OCI-LY7 (cell line): ENCODE measurements around the gene CLCN4. TPM values are rescaled to one million over a fixed set of nuclear protein-coding genes. Genes with fewer than 3 reads are reported as not detected.

Experiments
- BruUV-seq: library from RNA; stranded (reverse); fragments of 400-500 nt; replicated peaks from 2 replicates; lab custom pipeline; 2021; lab: Mats Ljungman, UMichigan
- CTCF ChIA-PET: fragments of 300-600 bp; sonication (Branson Sonifier 250); formaldehyde crosslinking; loops from one replicate; lab custom pipeline; 2022; ENCODE audit warnings: antibody characterized with exemption; ENCODE audit not compliant: unreplicated experiment; lab: Charles Lee
- POLR2A ChIA-PET: fragments of 300-600 bp; sonication (Branson Sonifier 250); formaldehyde crosslinking; loops from one replicate; lab custom pipeline; 2022; ENCODE audit warnings: antibody characterized with exemption; lab: Charles Lee
- DNase-seq: peaks from one replicate; pipeline ENCODE4 v3.0.0-alpha.2; 2015; ENCODE audit warnings: low spot score
- H2AFZ ChIP-seq: fragments of 200-600 bp; sonication (generic), shearing (Covaris generic); 2 replicates; pipeline ENCODE4 v1.6.1; 2014; ENCODE audit warnings: mild to moderate bottlenecking, antibody characterized with exemption, low read length, moderate library complexity
- H3K27ac ChIP-seq: fragments of 200-600 bp; sonication (generic); 2 replicates; pipeline ENCODE4 v1.5.1; 2014; ENCODE audit warnings: mixed run types, low read depth, mild to moderate bottlenecking, moderate library complexity, low read length, inconsistent platforms; ENCODE audit not compliant: poor library complexity, severe bottlenecking
- H3K36me3 ChIP-seq: fragments of 200-600 bp; sonication (generic); 2 replicates; pipeline ENCODE4 v1.6.1; 2014; ENCODE audit warnings: mild to moderate bottlenecking, antibody characterized with exemption, low read length, moderate library complexity, mixed read lengths; ENCODE audit not compliant: insufficient read depth
- H3K4me1 ChIP-seq: fragments of 200-600 bp; sonication (generic); 2 replicates; pipeline ENCODE4 v1.5.1; 2014; ENCODE audit warnings: mild to moderate bottlenecking, low read length; ENCODE audit not compliant: insufficient read depth, poor library complexity, severe bottlenecking
- H3K4me2 ChIP-seq: fragments of 200-600 bp; sonication (generic); 2 replicates; pipeline ENCODE4 v1.6.1; 2014; ENCODE audit warnings: mild to moderate bottlenecking, low read length
- H3K4me3 ChIP-seq: fragments of 200-600 bp; sonication (generic); 2 replicates; pipeline ENCODE4 v1.5.1; 2014; ENCODE audit warnings: mild to moderate bottlenecking, low read depth, low read length; ENCODE audit not compliant: poor library complexity, severe bottlenecking
- H3K79me2 ChIP-seq: fragments of 200-600 bp; sonication (generic); 2 replicates; pipeline ENCODE4 v1.6.1; 2016; ENCODE audit warnings: low read depth, mild to moderate bottlenecking, low read length, moderate library complexity, mixed read lengths; ENCODE audit not compliant: insufficient read depth
- H3K9me2 ChIP-seq: fragments of 200-600 bp; sonication (generic); 2 replicates; pipeline ENCODE4 v1.6.1; 2016; ENCODE audit warnings: mild to moderate bottlenecking, low read length, mixed read lengths; ENCODE audit not compliant: insufficient read depth
- H3K9me3 ChIP-seq: fragments of 200-600 bp; sonication (generic); 2 replicates; pipeline ENCODE4 v1.6.1; 2014; ENCODE audit warnings: mild to moderate bottlenecking, mixed run types, low read length, mixed read lengths
- H4K20me1 ChIP-seq: fragments of 200-600 bp; sonication (generic); 2 replicates; pipeline ENCODE4 v1.6.1; 2014; ENCODE audit warnings: mild to moderate bottlenecking, antibody characterized with exemption, low read length, moderate library complexity, mixed read lengths; ENCODE audit not compliant: insufficient read depth
- EZH2phosphoT487 ChIP-seq: fragments of 200-600 bp; sonication (generic); IDR thresholded peaks from 2 replicates; pipeline ENCODE4 v1.6.1; 2018; ENCODE audit warnings: low read depth, borderline replicate concordance, mild to moderate bottlenecking, mixed run types, antibody characterized with exemption, low read length, moderate library complexity, mixed read lengths
- intact Hi-C: fragments of 100-400 bp; cut with micrococcal nuclease; formaldehyde crosslinking; loops from one replicate; pipeline ENCODE4 v1.10.0; 2022; ENCODE audit not compliant: unreplicated experiment
- total RNA-seq, 2 experiments: library from RNA; depleted of rRNA in 1 of 2; stranded (reverse); fragments of >200 nt in 1 of 2; shearing (Covaris generic) in 1 of 2; gene quantifications; 2 replicates each; pipeline ENCODE4 v1.2.3, GENCODE V29; 2014 to 2022
- TF ChIP-seq, protein P1 (sequence below): fragments of 200-600 bp; sonication (generic); conservative IDR thresholded peaks from 2 replicates; pipeline ENCODE4 v1.5.1; 2014; ENCODE audit warnings: mild to moderate bottlenecking, antibody characterized with exemption, low read length, moderate library complexity, mixed read lengths

The CLCN4 gene
- total RNA-seq, 2 experiments from 2014 or later: 7.8 to 9.7 TPM

DNA sequence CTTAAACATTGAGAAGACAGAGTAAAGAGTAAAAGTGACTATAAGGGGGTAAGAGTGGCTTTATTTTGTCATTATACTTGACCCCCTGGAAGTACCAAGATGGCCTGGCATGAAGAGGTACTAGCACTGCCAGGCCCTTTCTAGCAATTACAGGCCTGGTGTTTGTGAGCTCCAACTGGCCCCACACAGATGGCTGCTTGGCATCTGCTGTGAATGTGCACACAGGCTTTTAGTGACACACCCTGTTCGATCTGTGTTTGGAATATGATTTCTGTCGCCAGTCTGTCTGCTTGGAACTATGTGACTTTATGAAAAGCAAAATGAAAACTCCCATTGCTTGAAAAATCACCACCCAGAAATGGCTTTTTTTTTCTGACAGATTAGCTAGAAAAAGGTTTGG is 123.3 kb downstream of the CLCN4 start:
- BruUV-seq: no TSS peak
- no peaks in the 10 kb centered on the region for H3K9me3 ChIP-seq
- POLR2A ChIA-PET: no interaction called here
- H3K79me2 ChIP-seq: no peaks in the 10 kb centered on the region
- no peak for DNase-seq
- no peaks in the 10 kb centered on the region for H3K36me3 ChIP-seq
- CTCF ChIA-PET: interaction anchor here (0.6 kb wide), 1 partner anchor 128 kb away, joined by 4 read pairs; no protein-coding TSS in a partner anchor
- no peak overlapping the region for H3K27ac ChIP-seq
- H3K4me1 ChIP-seq: no peaks in the 10 kb centered on the region
- TF ChIP-seq, protein P1, sequence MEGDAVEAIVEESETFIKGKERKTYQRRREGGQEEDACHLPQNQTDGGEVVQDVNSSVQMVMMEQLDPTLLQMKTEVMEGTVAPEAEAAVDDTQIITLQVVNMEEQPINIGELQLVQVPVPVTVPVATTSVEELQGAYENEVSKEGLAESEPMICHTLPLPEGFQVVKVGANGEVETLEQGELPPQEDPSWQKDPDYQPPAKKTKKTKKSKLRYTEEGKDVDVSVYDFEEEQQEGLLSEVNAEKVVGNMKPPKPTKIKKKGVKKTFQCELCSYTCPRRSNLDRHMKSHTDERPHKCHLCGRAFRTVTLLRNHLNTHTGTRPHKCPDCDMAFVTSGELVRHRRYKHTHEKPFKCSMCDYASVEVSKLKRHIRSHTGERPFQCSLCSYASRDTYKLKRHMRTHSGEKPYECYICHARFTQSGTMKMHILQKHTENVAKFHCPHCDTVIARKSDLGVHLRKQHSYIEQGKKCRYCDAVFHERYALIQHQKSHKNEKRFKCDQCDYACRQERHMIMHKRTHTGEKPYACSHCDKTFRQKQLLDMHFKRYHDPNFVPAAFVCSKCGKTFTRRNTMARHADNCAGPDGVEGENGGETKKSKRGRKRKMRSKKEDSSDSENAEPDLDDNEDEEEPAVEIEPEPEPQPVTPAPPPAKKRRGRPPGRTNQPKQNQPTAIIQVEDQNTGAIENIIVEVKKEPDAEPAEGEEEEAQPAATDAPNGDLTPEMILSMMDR: no peak
- TF ChIP-seq EZH2phosphoT487: no peak
- H4K20me1 ChIP-seq: no peaks in the 10 kb centered on the region
- no peak overlapping the region for H3K4me3 ChIP-seq
- intact Hi-C loops: no loop called here
- no peak overlapping the region for H3K4me2 ChIP-seq
- no peaks in the 10 kb centered on the region for H3K9me2 ChIP-seq
- no peak overlapping the region for H2AFZ ChIP-seq

DNA sequence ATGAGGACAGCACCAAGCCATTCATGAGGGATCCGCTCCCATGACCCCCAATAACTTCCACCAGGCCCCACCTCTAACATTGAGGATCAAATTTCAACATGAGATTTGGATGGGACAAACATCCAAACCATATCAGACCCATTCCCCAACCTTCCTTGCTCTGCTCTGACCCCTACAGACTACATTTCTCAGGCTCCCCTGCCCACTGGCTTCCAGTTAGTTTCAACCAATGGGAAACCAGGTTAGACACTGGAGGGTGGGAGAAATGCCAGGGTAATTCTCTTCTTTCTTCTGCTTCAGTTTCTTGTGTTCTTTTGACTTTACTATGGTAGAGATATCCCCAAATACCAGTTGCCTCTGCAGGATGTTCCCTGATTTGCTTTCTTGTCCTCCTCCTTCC is 125.7 kb downstream of the CLCN4 start:
- ChIA-PET CTCF (no interaction called here), POLR2A (no interaction called here)
- Histone ChIP-seq H3K9me3 (no peaks in the 10 kb centered on the region), H3K4me3 (no peak overlapping the region), H3K4me1 (no peaks in the 10 kb centered on the region), H3K27ac (no peak overlapping the region), H3K4me2 (no peak overlapping the region), H4K20me1 (no peaks in the 10 kb centered on the region), H3K36me3 (no peaks in the 10 kb centered on the region), H3K79me2 (no peaks in the 10 kb centered on the region), H2AFZ (no peak overlapping the region), H3K9me2 (no peaks in the 10 kb centered on the region)
- DNase-seq: no peak
- no TSS peak for BruUV-seq
- no peak for TF ChIP-seq EZH2phosphoT487
- TF ChIP-seq, protein P1: no peak
- intact Hi-C loops: no loop called here

DNA sequence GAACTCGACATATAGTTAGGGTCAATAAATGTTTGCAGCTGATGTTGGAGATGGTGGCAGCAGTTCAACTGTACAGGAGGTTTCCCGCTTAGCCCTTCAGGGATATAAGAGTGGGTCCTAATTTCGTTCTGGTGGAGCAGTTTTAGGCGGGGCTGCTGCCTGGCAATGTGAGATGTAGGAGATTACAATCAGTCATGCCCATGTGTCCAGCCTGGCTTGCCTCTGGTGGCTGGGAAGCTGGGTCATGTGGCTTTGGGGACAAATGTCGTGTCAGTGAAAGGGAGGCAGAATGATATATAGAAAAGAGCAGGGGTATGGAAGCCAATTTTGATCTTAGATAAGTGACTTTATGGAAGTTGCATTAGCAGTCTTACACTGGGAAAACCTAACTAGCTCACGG is 129.4 kb downstream of the CLCN4 start:
- CTCF ChIA-PET: no interaction called here
- BruUV-seq: no TSS peak

More for the DNA sequence above, 129.4 kb downstream of the CLCN4 start:
- H2AFZ ChIP-seq: no peak overlapping the region
- no peaks in the 10 kb centered on the region for H3K36me3 ChIP-seq
- no peak for TF ChIP-seq EZH2phosphoT487
- TF ChIP-seq, protein P1: no peak
- H3K27ac ChIP-seq: no peak overlapping the region
- intact Hi-C loops: no loop called here
- DNase-seq: no peak
- H3K4me1 ChIP-seq: no peaks in the 10 kb centered on the region
- H4K20me1 ChIP-seq: no peaks in the 10 kb centered on the region
- no peak overlapping the region for H3K4me2 ChIP-seq
- H3K9me2 ChIP-seq: no peaks in the 10 kb centered on the region
- no peaks in the 10 kb centered on the region for H3K9me3 ChIP-seq
- no peaks in the 10 kb centered on the region for H3K79me2 ChIP-seq
- no peak overlapping the region for H3K4me3 ChIP-seq
- POLR2A ChIA-PET: no interaction called here

Other genes starting within 250 kb of the CLCN4 start
- not detected in 2 replicates for gene CLDN34, start 189.6 kb upstream of the CLCN4 start, total RNA-seq (2014; rRNA removed; shearing (Covaris generic))
- gene CLDN34, start 189.6 kb upstream of the CLCN4 start, total RNA-seq (2022): not detected in 2 replicates